Measurements from ENCODE around the gene FAM13A.

DNA sequence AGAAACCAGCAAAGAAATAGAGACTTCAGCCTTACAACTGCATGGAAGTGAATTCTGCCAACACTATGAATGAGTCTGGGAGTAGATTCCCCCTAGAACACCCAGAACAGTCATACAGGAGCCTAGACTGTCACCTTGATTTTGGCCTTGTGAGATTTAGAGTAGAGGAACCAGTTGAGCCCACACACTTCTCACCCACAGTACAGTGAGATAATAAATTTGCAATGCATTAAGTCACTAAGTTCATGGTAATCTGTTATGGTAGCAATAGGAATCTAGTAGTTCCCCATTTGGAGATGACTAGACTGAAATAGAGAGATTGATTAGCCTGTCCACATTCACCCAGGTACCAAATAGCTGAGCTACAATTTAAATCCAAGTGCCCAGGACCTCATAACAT is 59.0 kb downstream of the FAM13A start:
- TF ChIP-seq CTCF (IDR thresholded peaks at IDR 0.05), result no peak
- TF ChIP-seq PBX3 (IDR thresholded peaks at IDR 0.05), result no peak
